GM23248 (cell line): Measurements from ENCODE around the gene RNU4-1. TPM values are rescaled to one million over a fixed set of nuclear protein-coding genes. Genes with fewer than 3 reads are reported as not detected.
A peak's percentile ranks its signal among the peaks of the same experiment; 100 is the strongest.

ENCODE experiments used
- DNase-seq: peaks from one replicate; pipeline ENCODE4 v3.0.0-alpha.2; 2015
- H2AFZ ChIP-seq: fragments of 200-600 bp; sonication (generic); 2 replicates; pipeline ENCODE4 v1.6.1; 2016; ENCODE audit warnings: antibody characterized with exemption
- H3F3A ChIP-seq: fragments of 200-600 bp; sonication (generic); 2 replicates; pipeline ENCODE4 v1.6.1; 2016; ENCODE audit warnings: mild to moderate bottlenecking, antibody characterized with exemption, mixed run types; ENCODE audit not compliant: insufficient read depth
- H3K27ac ChIP-seq: fragments of 200-600 bp; sonication (generic); 2 replicates; pipeline ENCODE4 v1.5.1; 2016; ENCODE audit warnings: mild to moderate bottlenecking
- H3K27me3 ChIP-seq: fragments of 200-600 bp; sonication (generic); replicated peaks from 2 replicates; pipeline ENCODE4 v1.6.1; 2016; ENCODE audit warnings: mild to moderate bottlenecking; ENCODE audit not compliant: insufficient read depth
- H3K36me3 ChIP-seq: fragments of 200-600 bp; sonication (generic); 2 replicates; pipeline ENCODE4 v1.6.1; 2016; ENCODE audit warnings: low read depth, mild to moderate bottlenecking
- H3K4me1 ChIP-seq: fragments of 200-600 bp; sonication (generic); 2 replicates; pipeline ENCODE4 v1.6.1; 2016; ENCODE audit warnings: mild to moderate bottlenecking; ENCODE audit not compliant: insufficient read depth
- H3K4me2 ChIP-seq: fragments of 200-600 bp; sonication (generic); one replicate; pipeline ENCODE4 v1.6.1; 2016; ENCODE audit warnings: mild to moderate bottlenecking; ENCODE audit not compliant: unreplicated experiment
- H3K4me3 ChIP-seq: fragments of 200-600 bp; sonication (generic); 2 replicates; pipeline ENCODE4 v1.5.1; 2016; ENCODE audit warnings: mild to moderate bottlenecking
- H3K79me2 ChIP-seq: fragments of 200-600 bp; sonication (generic); 2 replicates; pipeline ENCODE4 v1.6.1; 2016; ENCODE audit warnings: mild to moderate bottlenecking; ENCODE audit not compliant: insufficient read depth
- H3K9ac ChIP-seq: fragments of 200-600 bp; sonication (generic); 2 replicates; pipeline ENCODE4 v1.6.1; 2016; ENCODE audit warnings: mild to moderate bottlenecking
- H3K9me2 ChIP-seq: fragments of 200-600 bp; sonication (generic); 2 replicates; pipeline ENCODE4 v1.6.1; 2016; ENCODE audit warnings: mixed run types, mild to moderate bottlenecking, moderate library complexity; ENCODE audit not compliant: insufficient read depth
- H3K9me3 ChIP-seq: fragments of 200-600 bp; sonication (generic); one replicate; pipeline ENCODE4 v1.6.1; 2017; ENCODE audit warnings: low read depth
- H4K20me1 ChIP-seq: fragments of 200-600 bp; sonication (generic); 2 replicates; pipeline ENCODE4 v1.6.0; 2016; ENCODE audit not compliant: insufficient read depth
- EZH2 ChIP-seq: fragments of 200-600 bp; sonication (generic); IDR thresholded peaks from 2 replicates; pipeline ENCODE4 v1.6.1; 2018; ENCODE audit warnings: antibody characterized with exemption, mild to moderate bottlenecking; ENCODE audit not compliant: insufficient read depth, poor library complexity, severe bottlenecking
- EZH2phosphoT487 ChIP-seq: fragments of 200-600 bp; sonication (generic); IDR thresholded peaks from 2 replicates; pipeline ENCODE4 v1.6.1; 2018; ENCODE audit warnings: antibody characterized with exemption, moderate library complexity, mild to moderate bottlenecking, low read depth; ENCODE audit not compliant: insufficient read depth
- WGBS, 2 experiments: methylation state at CpG; one replicate each; pipeline ENCODE4 v1.1.6; 2015 to 2017; ENCODE audit warnings: low lambda C conversion rate in 2 of 2, low coverage in 1 of 2; ENCODE audit errors: missing lambda C conversion rate in 2 of 2; 5-methylcytosine and 5-hydroxymethylcytosine counted together
- in situ Hi-C: fragments of 300-500 bp; cut with MboI; formaldehyde crosslinking; loops from 2 replicates; pipeline ENCODE4 v1.15.0; 2020
- polyA plus RNA-seq: library from polyadenylated mRNA; unstranded; fragments of >200 nt; fragmentation: Nextera tagmentation; extraction: Ambion mirVana; gene quantifications from 2 replicates; pipeline ENCODE4 v1.2.1, GENCODE V29; 2016
- total RNA-seq: library from RNA; depleted of rRNA; stranded (reverse); fragments of >200 nt; shearing (Covaris generic); gene quantifications from 2 replicates; pipeline ENCODE4 v1.2.3, GENCODE V29; 2014

RNU4-1 gene
- total and polyA plus RNA-seq, 2 experiments from 2014 or later, result not detected

DNA sequence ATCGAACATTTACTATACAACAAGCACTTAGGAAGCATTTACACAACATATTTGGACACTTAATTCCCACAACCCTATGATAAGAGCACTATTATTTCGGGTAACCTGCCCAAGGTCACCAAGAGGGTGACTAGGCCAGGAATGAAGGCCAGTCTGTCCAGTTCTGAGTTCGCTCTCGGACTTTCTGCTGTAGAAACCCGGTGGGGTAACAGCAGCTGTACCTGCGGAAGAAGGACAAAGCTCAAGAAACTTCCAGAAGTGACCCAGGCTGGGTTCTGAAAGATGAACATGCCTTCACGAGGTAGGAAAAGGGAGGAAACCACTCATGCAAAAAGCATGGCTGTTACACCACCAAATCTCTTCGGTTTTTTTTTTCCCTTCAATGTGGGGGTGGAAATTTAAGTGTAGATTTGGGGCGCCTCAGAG, 23.8 kb upstream of the RNU4-1 start:
- no peaks in the 10 kb centered on the region for H3K27me3 ChIP-seq
- peaks cover 4% of the 10 kb centered on the region for H3K4me1 ChIP-seq
- H3K4me2 ChIP-seq, result peak overlapping the region; percentile 69
- no peaks in the 10 kb centered on the region for H3K36me3 ChIP-seq
- H4K20me1 ChIP-seq, result no peaks in the 10 kb centered on the region
- no peaks in the 10 kb centered on the region for H3K9me2 ChIP-seq
- no peaks in the 10 kb centered on the region for H3F3A ChIP-seq
- no peak for TF ChIP-seq EZH2
- TF ChIP-seq EZH2phosphoT487, result no peak
- H2AFZ ChIP-seq, result peak overlapping the region; percentile 69
- no peaks in the 10 kb centered on the region for H3K9me3 ChIP-seq
- peak overlapping the region; percentile 79 for H3K9ac ChIP-seq
- peak overlapping the region; percentile 66 for H3K27ac ChIP-seq
- in situ Hi-C loops, result no loop called here
- H3K4me3 ChIP-seq, result peak overlapping the region; percentile 70
- H3K79me2 ChIP-seq, result no peaks in the 10 kb centered on the region
- peak; percentile 70 for DNase-seq
- 55 to 57% methylated on average over 9 of the region's 9 CpGs for WGBS, 2 experiments

DNA sequence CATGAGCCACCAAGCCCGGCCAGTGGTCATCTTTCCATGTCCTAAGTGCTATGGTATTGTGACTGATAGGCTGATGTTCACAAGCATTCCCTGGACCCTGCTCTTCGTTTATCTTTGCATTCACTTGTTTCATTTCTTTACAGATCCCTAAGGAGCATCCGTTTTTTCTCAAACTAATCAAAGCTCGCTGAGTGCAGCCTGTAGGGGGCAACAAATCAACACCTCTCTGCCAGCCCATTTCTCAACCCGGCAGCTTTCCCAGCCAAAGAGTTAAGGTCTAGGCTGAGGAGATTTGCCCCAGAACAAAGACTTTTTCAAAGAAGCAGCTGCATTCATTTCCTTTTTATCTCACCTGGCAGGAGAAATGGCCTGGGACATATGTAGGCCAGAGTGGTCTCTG, 21.2 kb upstream of the RNU4-1 start:
- 33 to 51% methylated on average over 5 of the region's 5 CpGs for WGBS, 2 experiments
- Histone ChIP-seq H3F3A (no peaks in the 10 kb centered on the region), H3K4me2 (no peak overlapping the region), H3K36me3 (no peaks in the 10 kb centered on the region), H3K9me3 (no peaks in the 10 kb centered on the region), H3K27me3 (no peaks in the 10 kb centered on the region), H3K79me2 (no peaks in the 10 kb centered on the region), H3K27ac (no peak overlapping the region), H3K4me1 (peaks cover 4% of the 10 kb centered on the region), H3K9me2 (no peaks in the 10 kb centered on the region), H3K9ac (no peak overlapping the region), H4K20me1 (no peaks in the 10 kb centered on the region), H2AFZ (no peak overlapping the region), H3K4me3 (no peak overlapping the region)
- no peak for TF ChIP-seq EZH2
- TF ChIP-seq EZH2phosphoT487, result no peak
- peak; percentile 25 for DNase-seq
- in situ Hi-C loops, result no loop called here

DNA sequence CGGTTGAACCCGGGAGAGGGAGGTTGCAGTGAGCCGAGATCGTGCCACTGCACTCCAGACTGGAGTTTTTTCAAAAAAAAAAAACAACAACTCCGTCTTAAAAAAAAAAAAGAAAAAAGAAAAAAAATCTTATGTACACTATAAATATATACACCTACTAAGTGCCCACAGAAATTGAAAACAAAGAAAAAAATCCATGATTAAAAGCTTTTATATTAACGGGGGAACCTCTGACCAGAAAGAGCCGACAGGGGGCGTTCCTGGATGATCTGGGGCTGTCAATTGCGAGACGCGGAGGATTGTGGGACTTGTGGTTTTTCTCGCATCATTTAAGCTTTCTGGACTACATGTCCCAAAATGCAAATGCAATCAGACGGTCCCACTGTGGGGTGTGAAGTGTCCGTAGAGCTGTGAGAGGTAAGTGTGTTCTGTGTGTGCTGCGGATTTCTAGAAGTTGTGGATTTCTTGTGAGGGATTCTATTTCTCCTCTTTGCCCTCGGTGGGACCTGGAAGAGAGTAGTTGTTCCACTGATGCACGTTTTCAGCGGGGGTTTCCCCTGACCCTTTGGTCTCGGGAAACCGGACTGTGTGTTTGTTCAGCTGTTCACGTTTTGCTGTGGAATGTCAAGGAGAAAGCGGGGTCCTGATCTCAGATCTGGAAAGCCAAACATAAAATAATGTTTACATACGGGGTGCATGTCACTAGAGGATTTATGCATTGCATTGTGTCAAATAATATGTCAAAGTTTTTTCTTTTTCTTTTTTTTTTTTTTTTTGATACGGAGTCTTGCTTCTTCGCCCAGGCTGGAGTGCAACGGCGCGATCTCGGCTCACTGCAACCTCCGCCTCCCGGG, 9.2 kb upstream of the RNU4-1 start, which contains the start of gene SIRT4:
Gene SIRT4 (plus strand): TSS at position 360 of the 854 bp plus-strand sequence. CDS start 1,241 bp downstream, outside the sequence.
- Histone ChIP-seq H3K4me3 (peak within 1 kb of the TSS; percentile 97), H3K9me2 (no peaks in the 10 kb centered on the region), H3K9me3 (no peaks in the 10 kb centered on the region), H3K4me1 (no peaks in the 10 kb centered on the region), H2AFZ (peak within 1 kb of the TSS; percentile 100), H3K9ac (peak within 1 kb of the TSS; percentile 83), H3K27ac (peak within 1 kb of the TSS; percentile 48), H3K4me2 (peak within 1 kb of the TSS; percentile 83), H3F3A (0 out of 2 replicates have a peak, but pooled peaks cover 5% of the 10 kb centered on the region), H3K79me2 (no peaks in the 10 kb centered on the region), H3K27me3 (no peaks in the 10 kb centered on the region), H4K20me1 (no peaks in the 10 kb centered on the region), H3K36me3 (no peaks in the 10 kb centered on the region)
- DNase-seq, result peak; percentile 96
- in situ Hi-C loops, result no loop called here
- TF ChIP-seq EZH2 (no peak), EZH2phosphoT487 (no peak)
- 4 to 5% methylated on average over 31 of the region's 31 CpGs for WGBS, 2 experiments

DNA sequence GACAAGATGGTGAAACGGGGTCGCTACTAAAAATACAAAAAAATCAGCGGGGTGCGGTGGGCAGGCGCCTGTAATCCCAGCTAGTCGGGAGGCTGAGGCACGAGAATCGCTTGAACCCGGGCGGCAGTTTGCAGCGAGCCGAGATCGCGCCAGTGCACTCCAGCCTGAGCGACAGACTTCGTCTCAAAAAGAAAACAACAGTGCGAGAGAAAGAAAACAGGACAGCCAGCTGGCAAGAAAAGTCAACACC, 701 bp downstream of the RNU4-1 start:
- Histone ChIP-seq H4K20me1 (no peaks in the 10 kb centered on the region), H3K9ac (peak overlapping the region; percentile 97), H2AFZ (peak overlapping the region; percentile 67), H3K27ac (peak overlapping the region; percentile 100), H3K27me3 (no peaks in the 10 kb centered on the region), H3K79me2 (no peaks in the 10 kb centered on the region), H3K4me3 (peak overlapping the region; percentile 69), H3K36me3 (no peaks in the 10 kb centered on the region), H3K9me2 (no peaks in the 10 kb centered on the region), H3F3A (peaks cover 39% of the 10 kb centered on the region), H3K4me2 (peak overlapping the region; percentile 96), H3K9me3 (no peaks in the 10 kb centered on the region), H3K4me1 (0 out of 2 replicates have a peak, but pooled peaks cover 8% of the 10 kb centered on the region)
- WGBS, 2 experiments, result 0 to 1% methylated on average over 17 of the region's 17 CpGs
- TF ChIP-seq EZH2 (no peak), EZH2phosphoT487 (no peak)
- no peak for DNase-seq
- in situ Hi-C loops, result no loop called here
